Measurements from ENCODE around the gene NINL.
"Not testable (repeated sequence)": the region's sequence is repeated elsewhere in the genome, so short reads cannot be mapped to it uniquely, and the experiment has no call there.

Gene NINL

GRCh38 chr20:25477014-25477882, 108.1 kb downstream of the NINL start:
- TF ChIP-seq, protein P1, sequence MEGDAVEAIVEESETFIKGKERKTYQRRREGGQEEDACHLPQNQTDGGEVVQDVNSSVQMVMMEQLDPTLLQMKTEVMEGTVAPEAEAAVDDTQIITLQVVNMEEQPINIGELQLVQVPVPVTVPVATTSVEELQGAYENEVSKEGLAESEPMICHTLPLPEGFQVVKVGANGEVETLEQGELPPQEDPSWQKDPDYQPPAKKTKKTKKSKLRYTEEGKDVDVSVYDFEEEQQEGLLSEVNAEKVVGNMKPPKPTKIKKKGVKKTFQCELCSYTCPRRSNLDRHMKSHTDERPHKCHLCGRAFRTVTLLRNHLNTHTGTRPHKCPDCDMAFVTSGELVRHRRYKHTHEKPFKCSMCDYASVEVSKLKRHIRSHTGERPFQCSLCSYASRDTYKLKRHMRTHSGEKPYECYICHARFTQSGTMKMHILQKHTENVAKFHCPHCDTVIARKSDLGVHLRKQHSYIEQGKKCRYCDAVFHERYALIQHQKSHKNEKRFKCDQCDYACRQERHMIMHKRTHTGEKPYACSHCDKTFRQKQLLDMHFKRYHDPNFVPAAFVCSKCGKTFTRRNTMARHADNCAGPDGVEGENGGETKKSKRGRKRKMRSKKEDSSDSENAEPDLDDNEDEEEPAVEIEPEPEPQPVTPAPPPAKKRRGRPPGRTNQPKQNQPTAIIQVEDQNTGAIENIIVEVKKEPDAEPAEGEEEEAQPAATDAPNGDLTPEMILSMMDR (IDR thresholded peaks at IDR 0.05; ENCODE audit: low read depth, low read length): no peak

GRCh38 chr20:25476106-25477013, 109.0 kb downstream of the NINL start:
- TF ChIP-seq, protein P1 (IDR thresholded peaks at IDR 0.05; ENCODE audit: low read depth, low read length): no peak
- DNase-seq (ENCODE audit: extremely low read depth, low read depth): no peak

More at GRCh38 chr20:25477014-25477882, 108.1 kb downstream of the NINL start:
- no peak for DNase-seq (ENCODE audit: extremely low read depth, low read depth)

- not testable (repeated sequence) for DNase-seq (ENCODE audit: extremely low read depth, low read depth)
Measured at GRCh38 chr20:25473297-25473696, 112.0 kb downstream of the NINL start.

DNA sequence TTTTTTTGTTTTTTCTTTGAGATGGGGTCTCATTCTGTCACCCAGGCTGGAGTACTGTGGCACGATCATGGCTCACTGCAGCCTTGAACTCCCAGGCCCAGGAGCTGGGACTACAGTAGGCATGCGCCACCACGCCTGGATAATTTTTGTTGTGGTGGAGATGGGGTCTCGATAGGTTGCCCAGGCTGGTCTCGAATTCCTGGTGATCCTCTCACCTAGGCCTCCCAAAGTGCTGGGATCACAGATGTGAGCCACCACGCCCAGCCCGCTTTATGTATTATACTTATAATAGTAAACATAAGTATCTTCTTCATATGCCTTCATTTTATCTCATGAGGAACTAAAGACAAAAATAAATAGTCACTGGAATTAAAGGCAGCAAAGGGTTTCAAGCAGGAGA, 114.3 kb downstream of the NINL start:
- DNase-seq (ENCODE audit: extremely low read depth, low read depth): no peak
- TF ChIP-seq, protein P1 (IDR thresholded peaks at IDR 0.05; ENCODE audit: low read depth, low read length): no peak

- no peak for DNase-seq (ENCODE audit: extremely low read depth, low read depth)
- TF ChIP-seq, protein P1 (IDR thresholded peaks at IDR 0.05; ENCODE audit: low read depth, low read length): peak; percentile 36
Measured at GRCh38 chr20:25470045-25470444, 115.3 kb downstream of the NINL start.

DNA sequence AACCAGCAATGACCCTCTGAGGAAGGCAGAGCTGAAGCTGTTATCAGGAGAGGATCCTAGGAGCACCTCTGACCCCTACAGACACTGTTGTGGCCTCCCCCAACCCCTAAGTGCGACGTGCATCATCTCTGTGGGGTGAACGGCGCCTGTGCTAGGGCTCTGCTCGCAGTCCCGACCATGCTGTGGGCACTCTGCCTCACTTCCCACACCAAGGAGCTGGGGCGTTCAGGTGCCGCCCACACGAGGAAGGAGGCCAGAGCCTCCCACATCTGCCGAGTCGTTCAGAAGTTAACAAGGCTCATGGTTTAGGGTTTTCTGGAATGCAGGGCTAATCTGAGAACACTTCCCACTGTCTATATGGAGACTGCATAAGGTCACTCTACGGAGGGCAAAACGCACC, 115.8 kb downstream of the NINL start:
- TF ChIP-seq, protein P1 (IDR thresholded peaks at IDR 0.05; ENCODE audit: low read depth, low read length): no peak
- DNase-seq (ENCODE audit: extremely low read depth, low read depth): no peak

DNA sequence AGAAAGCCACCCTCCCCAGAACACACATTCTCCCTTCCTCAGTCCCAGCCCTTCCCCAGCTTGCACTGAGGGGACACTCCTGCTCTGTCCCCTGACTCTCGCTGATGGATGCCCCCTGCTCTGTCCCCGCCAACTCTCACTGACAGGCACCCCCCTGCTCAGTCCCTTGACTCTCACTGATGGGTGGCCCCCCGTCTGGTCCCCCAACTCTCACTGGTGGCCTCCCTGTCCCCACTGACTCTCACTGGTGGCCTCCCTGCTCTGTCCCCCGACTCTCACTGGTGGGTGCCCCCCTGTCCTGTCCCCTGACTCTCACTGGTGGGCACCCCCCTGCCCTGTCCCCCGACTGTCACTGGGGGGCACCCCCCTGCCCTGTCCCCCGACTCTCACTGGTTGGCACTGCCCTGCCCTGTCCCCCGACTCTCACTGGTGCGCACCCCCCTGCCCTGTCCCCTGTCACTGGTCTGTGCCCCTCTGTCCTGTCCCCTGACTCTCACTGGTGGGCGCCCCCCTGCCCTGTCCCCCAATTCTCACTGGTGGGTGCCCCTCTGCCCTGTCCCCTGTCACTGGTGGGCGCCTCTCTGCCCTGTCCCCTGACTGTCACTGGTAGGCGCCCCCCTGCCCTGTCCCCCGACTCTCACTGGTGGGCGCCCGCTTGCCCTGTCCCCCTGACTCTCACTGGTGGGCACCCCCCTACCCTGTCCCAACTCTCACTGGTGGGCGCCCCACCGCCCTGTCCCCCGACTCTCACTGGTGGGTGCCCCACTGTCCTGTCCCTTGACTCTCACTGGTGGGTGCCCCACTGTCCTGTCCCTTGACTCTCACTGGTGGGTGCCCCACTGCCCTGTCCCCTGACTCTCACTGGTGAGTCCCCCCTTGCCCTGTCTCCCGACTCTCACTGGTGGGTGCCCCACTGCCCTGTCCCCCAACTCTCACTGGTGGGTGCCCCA, 116.9 kb downstream of the NINL start:
- DNase-seq (ENCODE audit: extremely low read depth, low read depth): no peak
- TF ChIP-seq, protein P1 (IDR thresholded peaks at IDR 0.05; ENCODE audit: low read depth, low read length): no peak
